C4-2B (cell line): ENCODE data around the gene PRKCB.

Experiments
- ZFX ChIP-seq: fragments of 450-650 bp; IDR thresholded peaks from 2 replicates; pipeline ENCODE4 v1.6.1; 2017
- TF ChIP-seq, protein P1 (sequence below): fragments of 450-650 bp; conservative IDR thresholded peaks from 2 replicates; pipeline ENCODE4 v1.5.1; 2017; ENCODE audit warnings: mild to moderate bottlenecking

DNA sequence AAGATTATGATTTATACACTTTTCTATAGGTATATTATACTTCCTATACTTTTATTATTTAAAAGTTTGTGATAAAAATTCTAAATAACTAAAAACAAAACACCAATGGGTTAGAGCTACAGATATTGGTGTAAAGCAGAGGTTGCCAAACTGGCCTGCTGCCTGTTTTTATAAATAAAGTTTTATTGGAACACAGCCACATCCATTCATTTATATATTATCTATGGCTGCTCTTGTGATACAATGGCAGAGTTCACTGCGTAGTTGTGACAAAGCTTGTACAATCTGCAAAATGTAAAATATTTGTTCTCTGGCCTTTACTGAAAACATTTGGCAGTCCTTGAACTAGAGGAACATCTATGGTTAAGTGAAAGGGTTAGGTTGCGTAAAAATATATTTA is 208.7 kb downstream of the PRKCB start:
- TF ChIP-seq, protein P1, sequence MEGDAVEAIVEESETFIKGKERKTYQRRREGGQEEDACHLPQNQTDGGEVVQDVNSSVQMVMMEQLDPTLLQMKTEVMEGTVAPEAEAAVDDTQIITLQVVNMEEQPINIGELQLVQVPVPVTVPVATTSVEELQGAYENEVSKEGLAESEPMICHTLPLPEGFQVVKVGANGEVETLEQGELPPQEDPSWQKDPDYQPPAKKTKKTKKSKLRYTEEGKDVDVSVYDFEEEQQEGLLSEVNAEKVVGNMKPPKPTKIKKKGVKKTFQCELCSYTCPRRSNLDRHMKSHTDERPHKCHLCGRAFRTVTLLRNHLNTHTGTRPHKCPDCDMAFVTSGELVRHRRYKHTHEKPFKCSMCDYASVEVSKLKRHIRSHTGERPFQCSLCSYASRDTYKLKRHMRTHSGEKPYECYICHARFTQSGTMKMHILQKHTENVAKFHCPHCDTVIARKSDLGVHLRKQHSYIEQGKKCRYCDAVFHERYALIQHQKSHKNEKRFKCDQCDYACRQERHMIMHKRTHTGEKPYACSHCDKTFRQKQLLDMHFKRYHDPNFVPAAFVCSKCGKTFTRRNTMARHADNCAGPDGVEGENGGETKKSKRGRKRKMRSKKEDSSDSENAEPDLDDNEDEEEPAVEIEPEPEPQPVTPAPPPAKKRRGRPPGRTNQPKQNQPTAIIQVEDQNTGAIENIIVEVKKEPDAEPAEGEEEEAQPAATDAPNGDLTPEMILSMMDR, result no peak
- TF ChIP-seq ZFX, result no peak
